GM21529 (cell line): ENCODE measurements around the gene IFI16.
A peak's percentile ranks its signal among the peaks of the same experiment; 100 is the strongest.

Source experiments
- ATAC-seq: cut with Tn5 transposase; IDR thresholded peaks from one replicate; pipeline ENCODE4 v1.9.1; 2021; ENCODE audit not compliant: unreplicated experiment

The IFI16 gene

GRCh38 chr1:159009704-159010361, at the start of gene IFI16:
TSS of gene IFI16 (plus strand) at chr1:159009907. CDS start at chr1:159014681, 4,774 bp downstream.
- peak; percentile 60 for ATAC-seq

GRCh38 chr1:158961178-158961577, 48.5 kb upstream of the IFI16 start:
- no peak for ATAC-seq

DNA sequence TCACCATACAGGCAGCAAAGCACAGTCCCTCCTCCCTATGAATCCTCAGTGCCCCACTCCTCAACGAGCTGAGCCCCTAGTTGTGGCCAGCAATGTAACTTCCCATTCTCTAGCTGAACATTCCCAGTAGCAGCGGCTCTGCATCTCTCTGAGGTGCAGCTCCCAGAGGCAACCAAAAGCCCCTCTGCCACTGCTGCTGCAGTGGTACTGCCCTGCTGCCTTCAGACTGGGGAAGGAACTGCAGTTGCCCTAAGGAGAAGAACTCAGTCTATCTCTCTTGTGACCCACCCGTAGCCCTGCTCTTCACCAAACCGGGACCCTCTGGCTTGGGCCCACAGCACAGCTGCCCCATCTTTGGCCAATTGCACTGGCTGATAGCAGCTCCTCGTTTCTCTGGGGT, 46.7 kb upstream of the IFI16 start:
- no peak for ATAC-seq

- no peak for ATAC-seq
Observed at GRCh38 chr1:158969166-158969565, 40.5 kb upstream of the IFI16 start.

DNA sequence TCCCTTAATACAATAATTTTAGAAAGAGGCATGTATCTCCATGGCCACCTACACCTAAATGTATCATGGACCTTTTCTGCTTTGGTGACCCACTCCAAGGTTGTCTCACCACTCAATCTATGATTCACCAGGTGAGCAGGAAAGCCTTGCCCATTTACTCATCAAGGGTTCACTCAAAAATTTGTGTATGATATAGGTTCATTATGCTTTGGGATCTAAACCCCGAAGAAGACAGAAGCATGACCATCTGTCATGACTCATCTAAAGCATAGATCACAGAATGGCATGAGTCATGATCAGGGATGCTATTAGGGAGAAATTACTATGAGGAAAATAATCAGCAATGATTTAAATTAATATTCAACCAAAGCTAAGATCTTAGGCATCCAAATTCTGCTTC, 39.9 kb upstream of the IFI16 start:
- no peak for ATAC-seq

DNA sequence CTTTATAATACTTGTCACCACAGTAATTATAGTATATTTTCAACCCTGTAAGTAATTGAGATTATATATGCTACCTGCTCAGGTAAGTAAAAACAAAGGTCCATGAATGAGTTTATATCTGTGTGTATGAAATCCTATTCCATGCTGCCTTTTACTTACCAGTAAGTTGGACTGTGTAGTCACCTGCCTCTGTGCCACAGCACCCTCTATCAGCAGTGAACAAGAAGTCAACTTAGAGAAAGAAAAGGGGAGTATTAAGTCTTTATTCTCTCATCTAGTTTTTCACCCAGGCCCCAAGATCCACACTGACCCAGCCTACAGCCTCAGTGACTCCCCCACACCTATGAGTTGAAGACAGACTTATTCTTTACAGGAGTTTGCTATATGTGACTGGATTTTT, 36.9 kb upstream of the IFI16 start:
- no peak for ATAC-seq

GRCh38 chr1:158976219-158976618, 33.5 kb upstream of the IFI16 start:
- ATAC-seq = no peak

DNA sequence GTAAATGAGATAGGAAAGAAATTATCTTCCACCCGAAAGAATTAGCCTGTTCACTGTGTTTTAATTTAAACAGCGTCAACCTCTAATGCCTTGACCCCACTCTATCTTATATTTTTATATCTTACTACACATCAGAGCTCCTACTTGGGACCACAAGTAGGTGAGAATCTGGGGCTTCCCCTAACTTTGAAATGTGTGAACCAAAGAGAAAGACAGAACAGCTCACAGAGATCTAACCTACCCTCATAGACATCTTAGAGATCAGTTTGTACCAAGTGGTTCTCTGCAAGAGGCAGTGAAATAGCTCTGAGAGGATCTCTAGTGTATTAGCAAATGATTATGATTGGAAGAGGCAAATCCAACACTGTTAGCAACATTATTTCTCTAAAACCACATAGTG, 31.0 kb upstream of the IFI16 start:
- ATAC-seq = no peak

DNA sequence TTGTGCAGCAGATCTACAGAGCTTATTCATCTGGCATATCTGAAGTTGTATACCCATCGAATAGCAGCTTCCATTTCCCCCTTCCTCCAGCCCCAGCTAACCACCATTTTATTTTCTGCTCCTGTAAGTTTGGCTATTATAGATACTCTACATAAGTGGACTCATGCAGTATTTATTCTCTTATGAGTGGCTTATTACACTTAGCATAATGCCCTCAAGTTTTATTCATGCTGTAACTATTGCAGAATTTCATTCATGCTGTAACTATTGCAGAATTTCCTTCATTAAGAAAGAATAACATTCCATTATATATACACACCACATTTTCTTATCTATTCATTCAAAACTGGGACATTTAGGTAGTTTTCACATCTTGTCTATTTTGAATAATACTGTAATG, 30.5 kb upstream of the IFI16 start:
- no peak for ATAC-seq

DNA sequence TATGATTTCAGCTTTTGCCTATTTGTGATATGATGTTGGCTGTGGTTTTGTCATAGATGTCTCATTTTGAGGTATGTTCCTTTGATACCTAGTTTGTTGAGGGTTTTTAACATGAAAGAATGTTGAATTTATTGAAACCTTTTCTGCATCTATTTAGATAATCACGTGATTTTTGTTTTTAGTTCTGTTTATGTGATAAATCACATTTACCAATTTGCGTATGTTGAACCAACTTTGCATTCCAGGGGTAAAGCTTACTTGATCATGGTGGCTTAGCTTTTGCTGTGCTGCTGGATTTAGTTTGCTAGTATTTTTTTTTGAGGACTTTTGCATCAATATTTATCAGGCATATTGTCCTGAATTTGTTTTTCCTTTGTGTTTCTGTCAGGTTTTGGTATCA, 26.5 kb upstream of the IFI16 start:
- no peak for ATAC-seq

DNA sequence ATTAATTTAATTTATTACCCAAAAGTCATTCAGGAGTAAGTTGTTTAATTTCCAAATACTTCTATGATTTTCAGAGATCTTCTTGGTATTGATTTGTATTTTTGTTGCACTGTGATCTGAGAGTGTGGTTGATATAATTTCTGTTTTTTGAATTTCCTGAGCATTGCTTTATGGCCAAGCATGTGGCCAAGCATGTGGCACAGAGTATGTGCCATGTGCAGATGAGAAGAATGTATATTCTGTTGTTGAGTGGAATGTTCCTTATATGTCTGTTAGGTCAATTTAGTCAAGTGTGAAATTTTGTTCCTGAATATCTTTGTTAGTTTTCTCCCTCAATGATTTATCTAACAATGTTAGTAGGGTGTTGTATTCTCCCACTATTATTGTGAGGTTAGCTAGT, 25.3 kb upstream of the IFI16 start:
- no peak for ATAC-seq

GRCh38 chr1:158989424-158989823, 20.3 kb upstream of the IFI16 start:
- ATAC-seq = no peak

- no peak for ATAC-seq
Observed at GRCh38 chr1:158992787-158993312, 16.9 kb upstream of the IFI16 start.

GRCh38 chr1:158996998-158997397, 12.7 kb upstream of the IFI16 start:
- no peak for ATAC-seq

DNA sequence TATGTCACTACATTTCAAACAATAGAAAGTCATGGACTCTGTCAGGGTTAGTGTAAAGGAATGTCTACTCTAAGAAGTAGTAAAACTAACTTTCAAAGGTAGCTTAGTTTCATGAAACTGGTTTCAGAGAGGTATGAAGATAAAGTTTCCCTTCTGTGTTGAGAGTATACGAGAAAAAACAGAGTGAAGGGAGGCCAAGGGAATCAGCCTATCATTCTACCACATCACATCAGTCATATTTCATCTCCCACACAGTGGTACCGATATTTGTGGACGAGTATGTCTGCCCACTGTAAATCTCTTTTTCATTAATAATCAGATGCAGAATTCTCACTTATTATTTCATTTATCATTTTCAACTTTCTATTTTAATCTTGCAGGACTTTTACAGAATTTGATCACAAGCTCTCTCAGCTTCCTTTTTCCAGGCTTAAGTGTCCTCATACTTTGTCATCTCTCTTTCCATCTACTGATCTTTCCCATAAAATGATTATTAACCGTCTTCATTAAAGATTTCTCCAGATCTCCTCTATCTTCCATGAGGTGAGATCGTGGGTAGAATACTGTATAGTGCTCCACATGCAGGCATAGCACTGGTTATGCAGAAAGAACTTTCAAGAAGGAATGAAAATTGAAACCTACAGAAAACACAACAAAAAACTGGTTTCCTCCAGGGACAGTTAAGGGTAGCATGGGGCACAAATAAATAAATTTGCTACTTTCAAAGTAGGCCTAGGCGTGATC, 11.5 kb upstream of the IFI16 start:
- peak; percentile 31 for ATAC-seq

- peak; percentile 38 for ATAC-seq
Observed at GRCh38 chr1:158998781-158999161, 10.9 kb upstream of the IFI16 start.

GRCh38 chr1:158999316-159000069, 10.2 kb upstream of the IFI16 start:
- ATAC-seq = no peak

GRCh38 chr1:159000070-159000409, 9.7 kb upstream of the IFI16 start:
- ATAC-seq = no peak

GRCh38 chr1:159000625-159001024, 9.1 kb upstream of the IFI16 start:
- ATAC-seq = no peak

GRCh38 chr1:159005161-159005560, 4.5 kb upstream of the IFI16 start:
- ATAC-seq = no peak

GRCh38 chr1:159005676-159006075, 4.0 kb upstream of the IFI16 start:
- no peak for ATAC-seq
